Thyroid gland (tissue), 4 donors: ENCODE measurements around the gene ZIC1. TPM values are rescaled to one million over a fixed set of nuclear protein-coding genes. Genes with fewer than 3 reads are reported as not detected.

Source experiments
- DNase-seq, 2 donors: peaks; one replicate each; pipeline ENCODE4 v3.0.0-alpha.2; 2019
- H3K27ac ChIP-seq, 3 donors: fragments of 200-600 bp; sonication (generic); 1 replicate in 2 of 3; 2 replicates in 1 of 3; pipeline ENCODE4 v1.5.1; 2016 to 2019; ENCODE audit warnings: mild to moderate bottlenecking in 1 of 3, moderate library complexity in 1 of 3
- H3K27me3 ChIP-seq: fragments of 200-600 bp; sonication (generic); one replicate; pipeline ENCODE4 v1.5.1; 2019
- H3K36me3 ChIP-seq, 2 donors: fragments of 200-600 bp; sonication (generic); one replicate each; pipeline ENCODE4 v1.5.1; 2016 to 2019
- H3K4me1 ChIP-seq, 2 donors: fragments of 200-600 bp; sonication (generic); one replicate each; pipeline ENCODE4 v1.5.1; 2017 to 2019
- H3K4me3 ChIP-seq, 3 donors: fragments of 200-600 bp; sonication (generic); replicated peaks in 1 of 3; 1 replicate in 2 of 3; 2 replicates in 1 of 3; pipeline ENCODE4 v1.5.1; 2016; ENCODE audit warnings: mild to moderate bottlenecking in 1 of 3
- H3K9me3 ChIP-seq: fragments of 200-600 bp; sonication (generic); one replicate; pipeline ENCODE4 v1.5.1; 2017
- POLR2A ChIP-seq, 2 donors: fragments of 450-650 bp; IDR thresholded peaks; one replicate each; pipeline ENCODE4 v1.6.1; 2017; ENCODE audit warnings: antibody characterized with exemption in 2 of 2, mild to moderate bottlenecking in 2 of 2, moderate library complexity in 1 of 2
- WGBS, 2 donors: methylation state at CpG; one replicate each; pipeline ENCODE4 v1.1.5; 2017; 5-methylcytosine and 5-hydroxymethylcytosine counted together
- intact Hi-C: fragments of 100-400 bp; cut with DNase I; formaldehyde crosslinking; loops from one replicate; pipeline ENCODE4 v1.15.1; 2023
- total RNA-seq, 4 donors: library from RNA; depleted of rRNA; stranded (reverse); fragments of >200 nt; gene quantifications; one replicate each; pipeline ENCODE4 v1.2.3, GENCODE V29; 2016
- TF ChIP-seq, protein P1 (sequence below), 6 experiments: fragments of 200-600 bp in 3 of 6; fragments of 450-650 bp in 3 of 6; sonication (generic) in 3 of 6; IDR thresholded peaks; one replicate each; pipeline ENCODE4 v1.5.1; 2016 to 2019; ENCODE audit warnings: antibody characterized with exemption in 6 of 6, mild to moderate bottlenecking in 2 of 6, inconsistent platforms in 1 of 6, moderate library complexity in 1 of 6

ZIC1 gene
- total RNA-seq, 4 donors from 2014 or later: not detected

DNA sequence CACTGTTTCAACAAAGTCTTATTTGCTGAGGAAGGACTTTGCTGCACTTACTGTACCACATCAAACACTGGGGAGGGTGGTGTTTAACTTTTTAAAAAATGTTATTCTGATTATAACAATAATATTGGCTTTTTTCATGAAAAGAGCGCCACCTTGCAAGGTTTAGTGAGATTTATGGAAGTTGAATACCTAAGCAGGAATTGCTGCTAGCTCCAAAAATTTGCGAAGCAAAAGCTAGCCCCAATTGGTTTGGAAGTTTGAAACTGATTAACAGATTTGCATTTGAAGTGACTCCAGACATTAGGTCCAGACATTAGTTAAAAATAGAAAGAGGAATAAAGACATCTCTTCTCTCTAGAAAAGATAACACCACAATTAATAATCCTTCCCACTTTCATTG is 6.7 kb downstream of the ZIC1 start:
- intact Hi-C loops: no loop called here
- H3K27ac ChIP-seq: no peak overlapping the region
- no peak for DNase-seq
- 8 to 10% methylated on average over 2 of the region's 2 CpGs for WGBS, 2 donors
- no peak overlapping the region for H3K4me3 ChIP-seq
- no peaks in the 10 kb centered on the region for H3K9me3 ChIP-seq
- peaks cover 70% of the 10 kb centered on the region for H3K27me3 ChIP-seq
- no peaks in the 10 kb centered on the region for H3K36me3 ChIP-seq
- H3K4me1 ChIP-seq: peaks cover 11 to 31% of the 10 kb centered on the region in 2 donors
- TF ChIP-seq, protein P1, sequence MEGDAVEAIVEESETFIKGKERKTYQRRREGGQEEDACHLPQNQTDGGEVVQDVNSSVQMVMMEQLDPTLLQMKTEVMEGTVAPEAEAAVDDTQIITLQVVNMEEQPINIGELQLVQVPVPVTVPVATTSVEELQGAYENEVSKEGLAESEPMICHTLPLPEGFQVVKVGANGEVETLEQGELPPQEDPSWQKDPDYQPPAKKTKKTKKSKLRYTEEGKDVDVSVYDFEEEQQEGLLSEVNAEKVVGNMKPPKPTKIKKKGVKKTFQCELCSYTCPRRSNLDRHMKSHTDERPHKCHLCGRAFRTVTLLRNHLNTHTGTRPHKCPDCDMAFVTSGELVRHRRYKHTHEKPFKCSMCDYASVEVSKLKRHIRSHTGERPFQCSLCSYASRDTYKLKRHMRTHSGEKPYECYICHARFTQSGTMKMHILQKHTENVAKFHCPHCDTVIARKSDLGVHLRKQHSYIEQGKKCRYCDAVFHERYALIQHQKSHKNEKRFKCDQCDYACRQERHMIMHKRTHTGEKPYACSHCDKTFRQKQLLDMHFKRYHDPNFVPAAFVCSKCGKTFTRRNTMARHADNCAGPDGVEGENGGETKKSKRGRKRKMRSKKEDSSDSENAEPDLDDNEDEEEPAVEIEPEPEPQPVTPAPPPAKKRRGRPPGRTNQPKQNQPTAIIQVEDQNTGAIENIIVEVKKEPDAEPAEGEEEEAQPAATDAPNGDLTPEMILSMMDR (IDR thresholded peaks at IDR 0.05): no peak
- no peak for TF ChIP-seq POLR2A (IDR thresholded peaks at IDR 0.05)

DNA sequence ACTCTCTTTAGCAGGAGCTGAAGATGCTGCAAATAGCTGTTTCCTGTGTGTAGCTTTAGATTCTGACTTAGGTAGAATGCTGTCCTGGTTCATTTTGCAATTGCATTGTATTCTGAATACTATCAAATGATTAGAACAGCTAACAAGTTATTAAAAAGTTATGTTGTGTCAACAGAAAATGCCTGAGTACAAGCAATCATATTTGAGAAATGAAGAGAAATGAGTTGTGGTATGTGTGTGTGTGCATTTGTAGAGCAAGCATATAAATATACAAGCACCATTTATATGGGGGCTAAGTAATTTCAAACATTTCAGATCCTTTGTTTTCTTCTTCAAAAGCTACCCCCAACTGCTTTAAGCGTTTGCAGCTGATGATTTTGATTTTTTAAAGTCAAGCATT is 7.8 kb downstream of the ZIC1 start:
- TF ChIP-seq, protein P1 (IDR thresholded peaks at IDR 0.05): no peak
- no peak for TF ChIP-seq POLR2A (IDR thresholded peaks at IDR 0.05)
- H3K36me3 ChIP-seq: no peaks in the 10 kb centered on the region
- H3K27ac ChIP-seq: no peak overlapping the region
- H3K4me3 ChIP-seq: no peak overlapping the region
- intact Hi-C loops: no loop called here
- H3K27me3 ChIP-seq: peaks cover 71% of the 10 kb centered on the region
- 13 to 18% methylated on average over 1 of the region's 1 CpG for WGBS, 2 donors
- peaks cover 10 to 26% of the 10 kb centered on the region in 2 donors for H3K4me1 ChIP-seq
- no peaks in the 10 kb centered on the region for H3K9me3 ChIP-seq
- no peak for DNase-seq

DNA sequence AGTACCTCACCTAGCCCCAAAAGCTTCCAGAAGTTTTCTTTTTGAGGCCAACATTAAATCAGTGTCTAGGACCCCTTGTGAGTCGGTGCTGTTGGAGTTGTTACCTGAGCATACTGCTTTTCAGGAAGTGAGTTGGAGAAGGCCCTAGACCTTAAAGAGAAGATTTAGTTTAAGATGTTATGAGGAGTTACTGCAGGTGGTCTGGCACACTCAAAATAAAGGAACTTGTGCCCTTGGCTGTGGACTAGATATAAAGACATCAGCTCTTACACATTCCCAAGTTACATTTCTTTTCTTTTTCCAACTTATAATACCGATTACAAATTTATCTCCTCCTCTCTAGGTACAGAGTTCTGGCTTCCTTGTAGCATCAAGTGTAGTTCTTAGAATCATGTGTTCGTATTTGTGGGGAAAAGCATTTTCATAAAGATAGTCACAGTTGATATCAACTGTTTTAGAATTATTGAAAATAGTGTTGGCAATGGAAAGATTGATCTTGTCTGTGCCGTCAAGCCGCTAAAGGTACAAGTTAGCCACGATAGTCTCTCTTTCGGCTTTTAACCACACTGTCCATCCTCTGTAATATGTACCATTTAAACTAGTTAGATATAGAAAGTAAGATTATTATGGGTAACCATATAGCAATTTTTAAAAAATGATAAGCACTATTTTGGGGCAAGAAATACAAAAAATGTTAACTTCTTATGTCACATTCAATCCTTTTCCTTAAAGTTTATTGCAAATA is 8.6 kb downstream of the ZIC1 start:
- H3K9me3 ChIP-seq: no peaks in the 10 kb centered on the region
- peaks cover 10 to 21% of the 10 kb centered on the region in 2 donors for H3K4me1 ChIP-seq
- 38 to 53% methylated on average over 7 of the region's 7 CpGs for WGBS, 2 donors
- H3K27ac ChIP-seq: no peak overlapping the region
- DNase-seq: no peak
- H3K36me3 ChIP-seq: no peaks in the 10 kb centered on the region
- no peak overlapping the region for H3K4me3 ChIP-seq
- intact Hi-C loops: no loop called here
- TF ChIP-seq POLR2A (IDR thresholded peaks at IDR 0.05): no peak
- TF ChIP-seq, protein P1 (IDR thresholded peaks at IDR 0.05): no peak
- peaks cover 69% of the 10 kb centered on the region for H3K27me3 ChIP-seq

DNA sequence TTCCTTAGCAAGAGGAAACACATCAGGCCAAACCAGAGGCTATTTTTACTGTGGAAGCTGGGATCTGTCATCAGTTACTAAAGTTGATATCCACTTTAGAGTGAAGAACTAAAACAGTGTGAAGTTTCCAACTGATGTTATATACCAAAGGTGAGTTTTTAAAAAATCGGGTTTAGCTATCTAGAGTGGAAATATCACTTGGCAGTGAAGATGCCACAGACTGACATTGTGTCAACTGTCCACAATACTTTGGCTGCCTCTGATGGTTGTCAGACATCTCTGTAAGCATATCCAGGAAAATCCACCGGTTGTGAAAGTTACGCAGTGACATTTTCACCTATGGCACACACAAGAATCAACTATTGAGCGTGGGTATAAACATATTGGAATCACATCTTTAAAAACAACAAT is 9.2 kb downstream of the ZIC1 start:
- Histone ChIP-seq H3K27ac (no peak overlapping the region), H3K4me1 (peaks cover 10 to 14% of the 10 kb centered on the region in 2 donors), H3K9me3 (no peaks in the 10 kb centered on the region), H3K27me3 (peaks cover 73% of the 10 kb centered on the region), H3K36me3 (no peaks in the 10 kb centered on the region), H3K4me3 (no peak overlapping the region)
- DNase-seq: no peak
- no peak for TF ChIP-seq POLR2A (IDR thresholded peaks at IDR 0.05)
- TF ChIP-seq, protein P1 (IDR thresholded peaks at IDR 0.05): no peak
- WGBS, 2 donors: 29 to 41% methylated on average over 4 of the region's 4 CpGs
- intact Hi-C loops: no loop called here
